ENCODE measurements around the gene MB21D2.

DNA sequence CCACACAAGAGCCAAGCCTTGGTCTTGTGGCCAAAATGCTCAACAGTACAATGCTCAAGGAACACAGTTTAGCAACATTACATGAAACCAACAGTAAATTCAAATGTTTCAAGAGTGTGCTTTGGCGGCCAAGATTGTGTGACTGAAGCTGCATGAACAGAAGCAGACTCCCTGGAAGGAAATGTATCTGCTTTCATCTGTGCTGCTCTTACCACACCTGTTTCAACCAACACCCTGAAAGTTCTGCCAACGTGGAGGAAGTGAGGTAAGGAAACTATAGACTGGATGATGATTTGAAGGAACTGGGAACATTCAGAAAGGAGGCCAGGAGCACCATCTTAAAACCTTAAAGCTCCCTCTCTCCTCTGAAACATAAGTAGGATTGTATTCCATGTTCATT is 55.7 kb downstream of the MB21D2 start:
- TF ChIP-seq, protein P1, sequence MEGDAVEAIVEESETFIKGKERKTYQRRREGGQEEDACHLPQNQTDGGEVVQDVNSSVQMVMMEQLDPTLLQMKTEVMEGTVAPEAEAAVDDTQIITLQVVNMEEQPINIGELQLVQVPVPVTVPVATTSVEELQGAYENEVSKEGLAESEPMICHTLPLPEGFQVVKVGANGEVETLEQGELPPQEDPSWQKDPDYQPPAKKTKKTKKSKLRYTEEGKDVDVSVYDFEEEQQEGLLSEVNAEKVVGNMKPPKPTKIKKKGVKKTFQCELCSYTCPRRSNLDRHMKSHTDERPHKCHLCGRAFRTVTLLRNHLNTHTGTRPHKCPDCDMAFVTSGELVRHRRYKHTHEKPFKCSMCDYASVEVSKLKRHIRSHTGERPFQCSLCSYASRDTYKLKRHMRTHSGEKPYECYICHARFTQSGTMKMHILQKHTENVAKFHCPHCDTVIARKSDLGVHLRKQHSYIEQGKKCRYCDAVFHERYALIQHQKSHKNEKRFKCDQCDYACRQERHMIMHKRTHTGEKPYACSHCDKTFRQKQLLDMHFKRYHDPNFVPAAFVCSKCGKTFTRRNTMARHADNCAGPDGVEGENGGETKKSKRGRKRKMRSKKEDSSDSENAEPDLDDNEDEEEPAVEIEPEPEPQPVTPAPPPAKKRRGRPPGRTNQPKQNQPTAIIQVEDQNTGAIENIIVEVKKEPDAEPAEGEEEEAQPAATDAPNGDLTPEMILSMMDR (IDR thresholded peaks at IDR 0.05; ENCODE audit: insufficient read depth, low read length, poor library complexity, severe bottlenecking): no peak
- no peak for TF ChIP-seq EZH2phosphoT487 (conservative IDR thresholded peaks at IDR 0.05; ENCODE audit: low read length)

Data from SU-DHL-6 (cell line).